Measurements from ENCODE around the gene MYO7B. TPM values are rescaled to one million over a fixed set of nuclear protein-coding genes. Genes with fewer than 3 reads are reported as not detected.

MYO7B gene
- total and polyA plus RNA-seq, 9 donors = 0.05 to 0.95 (median 0.25) TPM; not detected in 3

DNA sequence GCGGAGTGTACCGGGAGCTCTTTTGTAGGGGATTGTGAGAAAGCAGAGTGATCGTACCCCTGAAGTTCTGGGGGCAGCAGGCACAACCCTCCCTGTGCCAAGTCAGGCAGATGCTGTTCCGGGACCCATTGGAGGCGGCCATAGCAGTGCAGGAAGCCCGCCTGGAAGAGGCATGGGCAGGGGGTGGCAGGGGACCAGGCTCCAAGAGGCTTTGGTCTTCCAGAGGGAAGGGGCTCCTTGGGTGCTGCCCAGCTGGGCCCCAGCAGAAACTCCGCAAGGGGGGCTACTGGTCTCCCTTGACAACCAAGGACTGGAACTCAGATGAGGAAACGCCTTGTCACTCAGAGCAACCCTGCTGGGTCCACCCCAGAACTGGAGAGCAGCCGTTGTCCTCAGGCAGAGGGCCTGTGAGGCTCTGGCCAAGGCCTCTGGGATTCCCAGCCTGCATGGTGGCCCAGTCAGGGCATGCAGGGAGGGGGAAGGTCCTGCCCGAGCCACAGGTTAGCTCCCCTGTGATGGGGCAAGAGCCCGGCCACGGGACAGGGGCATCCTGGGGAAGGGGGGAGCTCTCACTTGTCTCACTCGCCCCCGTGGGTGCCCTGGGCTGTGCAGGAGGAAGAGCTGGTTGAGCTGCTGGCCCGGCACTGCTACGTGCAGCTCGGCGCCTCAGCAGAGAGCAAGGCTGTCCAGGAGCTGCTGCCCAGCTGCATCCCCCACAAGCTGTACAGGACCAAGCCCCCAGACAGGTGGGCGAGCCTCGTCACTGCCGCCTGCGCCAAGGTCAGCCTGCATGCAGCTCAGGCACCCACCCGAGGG, 89.5 kb downstream of the MYO7B start:
- no peaks in the 10 kb centered on the region for H3K4me1 ChIP-seq (ENCODE audit: insufficient read depth)
- WGBS, 3 donors = 70 to 76% (median 75%) methylated on average over 22 to 23 of the region's 23 CpGs
- peak in 2 of 5 donors; percentile 7 to 23 for DNase-seq
- TF ChIP-seq, protein P1, sequence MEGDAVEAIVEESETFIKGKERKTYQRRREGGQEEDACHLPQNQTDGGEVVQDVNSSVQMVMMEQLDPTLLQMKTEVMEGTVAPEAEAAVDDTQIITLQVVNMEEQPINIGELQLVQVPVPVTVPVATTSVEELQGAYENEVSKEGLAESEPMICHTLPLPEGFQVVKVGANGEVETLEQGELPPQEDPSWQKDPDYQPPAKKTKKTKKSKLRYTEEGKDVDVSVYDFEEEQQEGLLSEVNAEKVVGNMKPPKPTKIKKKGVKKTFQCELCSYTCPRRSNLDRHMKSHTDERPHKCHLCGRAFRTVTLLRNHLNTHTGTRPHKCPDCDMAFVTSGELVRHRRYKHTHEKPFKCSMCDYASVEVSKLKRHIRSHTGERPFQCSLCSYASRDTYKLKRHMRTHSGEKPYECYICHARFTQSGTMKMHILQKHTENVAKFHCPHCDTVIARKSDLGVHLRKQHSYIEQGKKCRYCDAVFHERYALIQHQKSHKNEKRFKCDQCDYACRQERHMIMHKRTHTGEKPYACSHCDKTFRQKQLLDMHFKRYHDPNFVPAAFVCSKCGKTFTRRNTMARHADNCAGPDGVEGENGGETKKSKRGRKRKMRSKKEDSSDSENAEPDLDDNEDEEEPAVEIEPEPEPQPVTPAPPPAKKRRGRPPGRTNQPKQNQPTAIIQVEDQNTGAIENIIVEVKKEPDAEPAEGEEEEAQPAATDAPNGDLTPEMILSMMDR (IDR thresholded peaks at IDR 0.05) = no peak
- TF ChIP-seq POLR2A (IDR thresholded peaks at IDR 0.05) = no peak
- TF ChIP-seq EP300 (IDR thresholded peaks at IDR 0.05) = no peak
- intact Hi-C loops (cut with DNase I) = no loop called here
- H3K9me3 ChIP-seq = no peaks in the 10 kb centered on the region
- H3K36me3 ChIP-seq = no peaks in the 10 kb centered on the region
- no peak overlapping the region for H3K27ac ChIP-seq
- H3K4me3 ChIP-seq = no peak overlapping the region
- no peaks in the 10 kb centered on the region for H3K27me3 ChIP-seq

DNA sequence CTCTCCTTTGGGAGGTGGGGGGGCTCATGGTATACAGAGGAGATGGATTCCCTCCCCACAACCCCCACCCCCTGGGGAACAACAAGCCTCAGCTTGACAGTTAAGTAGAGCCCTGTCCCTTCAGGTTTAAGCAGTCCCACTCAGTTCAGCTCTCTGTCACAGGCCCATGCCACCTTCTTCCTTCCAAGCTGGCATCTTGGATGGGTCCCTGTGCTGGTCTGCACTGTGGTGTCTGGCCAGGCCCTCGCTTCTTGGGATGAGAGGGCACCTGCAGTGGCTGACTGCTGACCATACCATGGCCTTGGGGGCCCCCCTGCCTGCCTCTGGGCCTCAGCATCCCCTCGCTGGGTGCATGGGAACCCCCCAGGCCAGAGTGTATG, 90.1 kb downstream of the MYO7B start:
- no peak overlapping the region for H3K4me3 ChIP-seq
- TF ChIP-seq, protein P1 (IDR thresholded peaks at IDR 0.05) = no peak
- TF ChIP-seq POLR2A (IDR thresholded peaks at IDR 0.05) (no peak), EP300 (IDR thresholded peaks at IDR 0.05) (no peak)
- no peaks in the 10 kb centered on the region for H3K36me3 ChIP-seq
- 87 to 97% (median 91%) methylated on average over 2 of the region's 2 CpGs for WGBS, 3 donors
- H3K9me3 ChIP-seq = no peaks in the 10 kb centered on the region
- H3K4me1 ChIP-seq (ENCODE audit: insufficient read depth) = no peaks in the 10 kb centered on the region
- no peaks in the 10 kb centered on the region for H3K27me3 ChIP-seq
- intact Hi-C loops (cut with DNase I) = no loop called here
- no peak overlapping the region for H3K27ac ChIP-seq
- peak in 2 of 5 donors; percentile 8 to 14 for DNase-seq

DNA sequence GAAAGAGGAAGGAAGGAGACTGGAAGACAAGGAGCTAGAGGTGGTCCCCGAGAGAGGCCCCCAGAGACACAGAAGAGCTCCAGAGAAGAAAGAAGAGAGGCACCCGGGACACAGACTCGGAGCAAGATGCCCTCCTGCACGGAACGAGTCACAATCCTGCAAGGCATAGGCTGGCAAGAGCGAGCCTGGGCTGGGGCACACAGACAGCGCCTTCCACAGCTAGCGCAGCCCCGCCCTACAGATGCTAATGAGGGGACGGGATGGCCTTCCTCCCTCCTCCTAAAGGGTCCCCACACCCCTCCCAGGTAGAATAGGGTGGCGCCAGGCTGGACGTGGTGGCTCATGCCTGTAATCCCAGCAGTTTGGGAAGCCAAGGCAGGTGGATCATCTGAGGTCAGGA, 90.7 kb downstream of the MYO7B start:
- no peaks in the 10 kb centered on the region for H3K9me3 ChIP-seq
- TF ChIP-seq EP300 (IDR thresholded peaks at IDR 0.05) (no peak), POLR2A (IDR thresholded peaks at IDR 0.05) (no peak)
- TF ChIP-seq, protein P1 (IDR thresholded peaks at IDR 0.05) = no peak
- H3K27me3 ChIP-seq = no peaks in the 10 kb centered on the region

DNA sequence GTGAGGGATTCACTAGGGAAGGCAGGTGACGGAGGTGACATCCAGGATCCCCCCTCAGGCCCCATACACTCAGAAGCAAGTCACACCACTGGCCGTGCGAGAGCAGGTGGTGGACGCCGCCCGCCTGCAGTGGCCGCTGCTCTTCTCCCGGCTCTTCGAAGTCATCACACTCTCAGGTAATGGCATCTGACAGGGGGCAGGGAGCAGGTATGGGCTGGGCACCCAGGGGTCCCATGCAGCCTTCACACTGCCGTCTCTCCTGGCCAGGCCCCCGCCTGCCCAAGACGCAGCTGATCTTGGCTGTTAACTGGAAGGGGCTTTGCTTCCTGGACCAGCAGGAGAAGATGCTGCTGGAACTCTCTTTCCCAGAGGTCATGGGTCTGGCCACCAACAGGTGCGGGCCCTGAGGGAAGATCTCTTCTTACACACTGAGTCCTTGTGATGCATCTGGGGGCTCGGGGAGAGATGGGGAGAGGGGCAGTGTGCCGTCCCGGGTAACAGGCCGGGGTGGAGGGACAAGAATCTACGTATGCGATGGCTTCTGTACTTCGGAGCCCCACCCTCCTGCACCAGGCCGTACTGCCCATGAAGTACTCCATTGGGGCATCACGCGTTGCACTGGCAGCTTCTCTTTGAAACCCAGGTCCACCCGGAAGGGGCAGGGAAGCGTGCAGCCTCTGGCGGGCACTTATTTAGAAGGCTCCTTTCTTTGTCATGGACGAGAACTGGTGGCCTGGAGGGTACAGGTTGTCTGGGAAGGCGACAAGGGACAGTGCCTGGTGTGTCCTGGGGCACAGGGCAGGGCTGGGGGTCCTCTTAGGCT, 91.6 kb downstream of the MYO7B start:
- 84 to 89% (median 87%) methylated on average over 27 to 28 of the region's 28 CpGs for WGBS, 3 donors

More for the DNA sequence above, 90.7 kb downstream of the MYO7B start:
- no peak for DNase-seq
- 49 to 52% (median 49%) methylated on average over 12 of the region's 12 CpGs for WGBS, 3 donors
- H3K27ac ChIP-seq = no peak overlapping the region
- intact Hi-C loops (cut with DNase I) = no loop called here
- H3K4me1 ChIP-seq (ENCODE audit: insufficient read depth) = no peaks in the 10 kb centered on the region
- H3K36me3 ChIP-seq = no peaks in the 10 kb centered on the region
- no peak overlapping the region for H3K4me3 ChIP-seq

More for the DNA sequence above, 91.6 kb downstream of the MYO7B start:
- no peak overlapping the region for H3K4me3 ChIP-seq
- intact Hi-C loops (cut with DNase I) = no loop called here
- H3K27ac ChIP-seq = no peak overlapping the region
- no peaks in the 10 kb centered on the region for H3K36me3 ChIP-seq
- no peaks in the 10 kb centered on the region for H3K4me1 ChIP-seq (ENCODE audit: insufficient read depth)
- no peaks in the 10 kb centered on the region for H3K27me3 ChIP-seq
- TF ChIP-seq POLR2A (IDR thresholded peaks at IDR 0.05) = no peak
- TF ChIP-seq EP300 (IDR thresholded peaks at IDR 0.05) = no peak
- TF ChIP-seq, protein P1 (IDR thresholded peaks at IDR 0.05) = no peak
- DNase-seq = peak in 1 of 5 donors; percentile 5
- no peaks in the 10 kb centered on the region for H3K9me3 ChIP-seq
